Breast epithelium (tissue), 4 donors: Measurements from ENCODE around the gene GOLGB1. TPM values are rescaled to one million over a fixed set of nuclear protein-coding genes. Genes with fewer than 3 reads are reported as not detected.

Experiments used
- DNase-seq, 2 donors: peaks; one replicate each; pipeline ENCODE4 v3.0.0-alpha.2; 2019; ENCODE audit warnings: low spot score in 2 of 2
- H3K27ac ChIP-seq, 2 donors: fragments of 200-600 bp; sonication (generic) in 1 of 2; one replicate each; pipeline ENCODE4 v1.5.1; 2016 to 2019; ENCODE audit warnings: mild to moderate bottlenecking in 1 of 2
- H3K27me3 ChIP-seq, 2 donors: fragments of 200-600 bp; sonication (generic) in 1 of 2; one replicate each; pipeline versions ENCODE4 v1.5.1 to v1.6.0; 2017 to 2019; ENCODE audit warnings: control low read depth in 1 of 2, mild to moderate bottlenecking in 1 of 2
- H3K36me3 ChIP-seq: fragments of 200-600 bp; one replicate; pipeline ENCODE4 v1.5.1; 2019
- H3K4me1 ChIP-seq, 2 donors: fragments of 200-600 bp; sonication (generic); one replicate each; pipeline ENCODE4 v1.5.1; 2016 to 2019; ENCODE audit warnings: control low read depth in 1 of 2
- H3K4me3 ChIP-seq, 3 donors: fragments of 200-600 bp; sonication (generic); 1 replicate in 2 of 3; 2 replicates in 1 of 3; pipeline ENCODE4 v1.5.1; 2016 to 2019; ENCODE audit warnings: mild to moderate bottlenecking in 3 of 3, moderate library complexity in 2 of 3
- H3K9me3 ChIP-seq, 2 donors: fragments of 200-600 bp; sonication (generic) in 1 of 2; one replicate each; pipeline ENCODE4 v1.5.1; 2016 to 2019; ENCODE audit warnings: control low read depth in 1 of 2
- CTCF ChIP-seq, 3 donors: fragments of 450-650 bp; IDR thresholded peaks; one replicate each; pipeline ENCODE4 v1.5.1; 2016 to 2017; ENCODE audit warnings: antibody characterized with exemption in 3 of 3, mild to moderate bottlenecking in 3 of 3, moderate library complexity in 3 of 3
- POLR2A ChIP-seq: fragments of 450-650 bp; IDR thresholded peaks from one replicate; pipeline ENCODE4 v1.6.1; 2016; ENCODE audit warnings: antibody characterized with exemption, mild to moderate bottlenecking, moderate library complexity
- POLR2AphosphoS5 ChIP-seq, 3 donors: sonication (generic); formaldehyde crosslinking; IDR thresholded peaks; one replicate each; pipeline ENCODE4 v1.6.1; 2017; ENCODE audit warnings: antibody characterized with exemption in 3 of 3
- intact Hi-C: fragments of 100-400 bp; cut with DNase I; formaldehyde crosslinking; loops from one replicate; pipeline ENCODE4 v1.15.1; 2023; ENCODE audit warnings: low total_unique reads
- total RNA-seq, 3 donors: library from RNA; depleted of rRNA; stranded (reverse); fragments of >200 nt; gene quantifications; one replicate each; pipeline ENCODE4 v1.1.0, GENCODE V29; 2016

GOLGB1 gene
- total RNA-seq, 3 donors from 2014 or later, result 95.4 to 106 (median 95.4) TPM

- Histone ChIP-seq H3K27ac (no peak overlapping the region), H3K27me3 (no peaks in the 10 kb centered on the region), H3K9me3 (peaks cover 0 to 6% of the 10 kb centered on the region in 2 donors), H3K4me3 (no peak overlapping the region), H3K4me1 (no peaks in the 10 kb centered on the region), H3K36me3 (peaks cover 3% of the 10 kb centered on the region)
- DNase-seq, result no peak
- intact Hi-C loops, result no loop called here
- no peak for TF ChIP-seq POLR2AphosphoS5 (IDR thresholded peaks at IDR 0.05)
Measured at GRCh38 chr3:121703973-121704372, 45.6 kb downstream of the GOLGB1 start.

- H3K27ac ChIP-seq, result no peak overlapping the region
- peaks cover 0 to 6% of the 10 kb centered on the region in 2 donors for H3K9me3 ChIP-seq
- no peak for DNase-seq
- H3K36me3 ChIP-seq, result peaks cover 9% of the 10 kb centered on the region
- H3K4me1 ChIP-seq, result no peaks in the 10 kb centered on the region
- no peak overlapping the region for H3K4me3 ChIP-seq
- TF ChIP-seq POLR2A (no peak), POLR2AphosphoS5 (IDR thresholded peaks at IDR 0.05) (no peak), CTCF (IDR thresholded peaks at IDR 0.05) (no peak)
- no peaks in the 10 kb centered on the region for H3K27me3 ChIP-seq
- intact Hi-C loops, result loop anchor here (2.0 to 10.0 kb wide), 2 partner anchors 52 to 1094 kb away; no protein-coding TSS in a partner anchor
Measured at GRCh38 chr3:121698901-121699300, 50.6 kb downstream of the GOLGB1 start.

GRCh38 chr3:121698476-121698875 lies 51.1 kb downstream of the GOLGB1 start:
- H3K36me3 ChIP-seq, result peaks cover 9% of the 10 kb centered on the region
- no peak overlapping the region for H3K4me3 ChIP-seq
- DNase-seq, result no peak
- TF ChIP-seq POLR2A, result no peak
- TF ChIP-seq POLR2AphosphoS5 (IDR thresholded peaks at IDR 0.05), result no peak
- TF ChIP-seq CTCF (IDR thresholded peaks at IDR 0.05), result no peak
- no peaks in the 10 kb centered on the region for H3K4me1 ChIP-seq
- no peaks in the 10 kb centered on the region for H3K27me3 ChIP-seq
- H3K27ac ChIP-seq, result no peak overlapping the region
- H3K9me3 ChIP-seq, result peaks cover 0 to 3% of the 10 kb centered on the region in 2 donors
- intact Hi-C loops, result loop anchor here (2.0 to 10.0 kb wide), 2 partner anchors 52 to 1094 kb away; no protein-coding TSS in a partner anchor

- TF ChIP-seq CTCF (IDR thresholded peaks at IDR 0.05) (no peak), POLR2A (no peak), POLR2AphosphoS5 (IDR thresholded peaks at IDR 0.05) (no peak)
- Histone ChIP-seq H3K27ac (no peak overlapping the region), H3K36me3 (peaks cover 15% of the 10 kb centered on the region), H3K27me3 (no peaks in the 10 kb centered on the region), H3K4me1 (no peaks in the 10 kb centered on the region), H3K4me3 (no peak overlapping the region), H3K9me3 (no peaks in the 10 kb centered on the region)
- no peak for DNase-seq
- intact Hi-C loops, result loop anchor here (10.0 kb wide), 1 partner anchor 1091 kb away; no protein-coding TSS in a partner anchor
Measured at GRCh38 chr3:121696186-121696585, 53.4 kb downstream of the GOLGB1 start.

- Histone ChIP-seq H3K27ac (no peak overlapping the region), H3K4me1 (no peaks in the 10 kb centered on the region), H3K27me3 (no peaks in the 10 kb centered on the region), H3K9me3 (no peaks in the 10 kb centered on the region), H3K4me3 (no peak overlapping the region), H3K36me3 (peaks cover 10% of the 10 kb centered on the region)
- DNase-seq, result no peak
- intact Hi-C loops, result loop anchor here (10.0 kb wide), 1 partner anchor 1087 kb away; no protein-coding TSS in a partner anchor
- TF ChIP-seq POLR2A (no peak), POLR2AphosphoS5 (IDR thresholded peaks at IDR 0.05) (no peak), CTCF (IDR thresholded peaks at IDR 0.05) (no peak)
Measured at GRCh38 chr3:121692010-121692699, 57.4 kb downstream of the GOLGB1 start.
